Neural crest cell (in vitro differentiated cells): ENCODE measurements around the gene WWOX. TPM values are rescaled to one million over a fixed set of nuclear protein-coding genes. Genes with fewer than 3 reads are reported as not detected.

Experiments
- DNase-seq: peaks from one replicate; pipeline ENCODE4 v3.0.0; 2021; ENCODE audit warnings: low read depth, mixed read lengths, low spot score
- H3K27ac Mint-ChIP-seq: one replicate; pipeline ENCODE4 v1.8.0; 2021; ENCODE audit warnings: mild to moderate bottlenecking, mixed read lengths; ENCODE audit not compliant: unreplicated experiment
- H3K27me3 Mint-ChIP-seq: 2 replicates; pipeline ENCODE4 v1.8.0; 2021; ENCODE audit warnings: low read depth, mild to moderate bottlenecking, mixed read lengths
- H3K36me3 Mint-ChIP-seq: 2 replicates; pipeline ENCODE4 v1.8.0; 2021; ENCODE audit warnings: low read depth, mild to moderate bottlenecking, mixed read lengths
- H3K4me1 Mint-ChIP-seq: 2 replicates; pipeline ENCODE4 v1.8.0; 2021; ENCODE audit warnings: mixed read lengths
- H3K4me3 Mint-ChIP-seq: one replicate; pipeline ENCODE4 v1.8.0; 2021; ENCODE audit warnings: mild to moderate bottlenecking, mixed read lengths
- H3K9me3 Mint-ChIP-seq: 2 replicates; pipeline ENCODE4 v1.8.0; 2021; ENCODE audit warnings: mixed read lengths
- CTCF ChIP-seq: fragments of 200-600 bp; sonication (generic); conservative IDR thresholded peaks from 2 replicates; pipeline ENCODE4 v1.5.0; 2021; ENCODE audit warnings: antibody characterized with exemption, mild to moderate bottlenecking
- total RNA-seq: library from RNA; stranded (reverse); gene quantifications from 2 replicates; pipeline ENCODE4 v1.2.1, GENCODE V29; 2021

WWOX gene
- total RNA-seq, 1 donor from 2014 or later, result 30.5 TPM

GRCh38 chr16:79062821-79063220, 963.4 kb downstream of the WWOX start:
- no peak for DNase-seq
- Mint-ChIP-seq H3K9me3 (no peaks in the 10 kb centered on the region), H3K36me3 (no peaks in the 10 kb centered on the region), H3K4me1 (peaks cover 5% of the 10 kb centered on the region), H3K27ac (no peak overlapping the region), H3K4me3 (no peak overlapping the region), H3K27me3 (no peaks in the 10 kb centered on the region)
- no peak for TF ChIP-seq CTCF

GRCh38 chr16:79064256-79064972, 965.0 kb downstream of the WWOX start:
- H3K36me3 Mint-ChIP-seq, result no peaks in the 10 kb centered on the region

GRCh38 chr16:79066561-79066960, 967.1 kb downstream of the WWOX start:
- no peak overlapping the region for H3K27ac Mint-ChIP-seq
- no peak overlapping the region for H3K4me3 Mint-ChIP-seq
- no peaks in the 10 kb centered on the region for H3K9me3 Mint-ChIP-seq
- TF ChIP-seq CTCF, result no peak
- H3K27me3 Mint-ChIP-seq, result no peaks in the 10 kb centered on the region
- no peaks in the 10 kb centered on the region for H3K4me1 Mint-ChIP-seq
- no peaks in the 10 kb centered on the region for H3K36me3 Mint-ChIP-seq
- no peak for DNase-seq

More at GRCh38 chr16:79064256-79064972, 965.0 kb downstream of the WWOX start:
- Mint-ChIP-seq H3K27ac (no peak overlapping the region), H3K4me3 (no peak overlapping the region), H3K27me3 (no peaks in the 10 kb centered on the region), H3K4me1 (peaks cover 5% of the 10 kb centered on the region), H3K9me3 (no peaks in the 10 kb centered on the region)
- no peak for TF ChIP-seq CTCF
- DNase-seq, result no peak

- Mint-ChIP-seq H3K4me1 (no peaks in the 10 kb centered on the region), H3K4me3 (no peak overlapping the region), H3K27me3 (no peaks in the 10 kb centered on the region), H3K9me3 (no peaks in the 10 kb centered on the region), H3K36me3 (no peaks in the 10 kb centered on the region), H3K27ac (no peak overlapping the region)
- TF ChIP-seq CTCF, result no peak
- no peak for DNase-seq
Observed at GRCh38 chr16:79067600-79067999, 968.1 kb downstream of the WWOX start.

GRCh38 chr16:79069121-79069520, 969.7 kb downstream of the WWOX start:
- TF ChIP-seq CTCF, result no peak
- no peaks in the 10 kb centered on the region for H3K36me3 Mint-ChIP-seq
- H3K9me3 Mint-ChIP-seq, result no peaks in the 10 kb centered on the region
- no peaks in the 10 kb centered on the region for H3K27me3 Mint-ChIP-seq
- DNase-seq, result no peak
- no peak overlapping the region for H3K27ac Mint-ChIP-seq
- H3K4me1 Mint-ChIP-seq, result no peaks in the 10 kb centered on the region
- no peak overlapping the region for H3K4me3 Mint-ChIP-seq
